NOMO-1 treated with dmso at 0.1 percent for 144 hours (cell line): ENCODE results near the gene ASPM.

Experiments used
- DNase-seq: peaks from one replicate; lab custom pipeline; 2025; ENCODE audit not compliant: unreplicated experiment; lab: John Stamatoyannopoulos, UW

Gene ASPM, protein sequence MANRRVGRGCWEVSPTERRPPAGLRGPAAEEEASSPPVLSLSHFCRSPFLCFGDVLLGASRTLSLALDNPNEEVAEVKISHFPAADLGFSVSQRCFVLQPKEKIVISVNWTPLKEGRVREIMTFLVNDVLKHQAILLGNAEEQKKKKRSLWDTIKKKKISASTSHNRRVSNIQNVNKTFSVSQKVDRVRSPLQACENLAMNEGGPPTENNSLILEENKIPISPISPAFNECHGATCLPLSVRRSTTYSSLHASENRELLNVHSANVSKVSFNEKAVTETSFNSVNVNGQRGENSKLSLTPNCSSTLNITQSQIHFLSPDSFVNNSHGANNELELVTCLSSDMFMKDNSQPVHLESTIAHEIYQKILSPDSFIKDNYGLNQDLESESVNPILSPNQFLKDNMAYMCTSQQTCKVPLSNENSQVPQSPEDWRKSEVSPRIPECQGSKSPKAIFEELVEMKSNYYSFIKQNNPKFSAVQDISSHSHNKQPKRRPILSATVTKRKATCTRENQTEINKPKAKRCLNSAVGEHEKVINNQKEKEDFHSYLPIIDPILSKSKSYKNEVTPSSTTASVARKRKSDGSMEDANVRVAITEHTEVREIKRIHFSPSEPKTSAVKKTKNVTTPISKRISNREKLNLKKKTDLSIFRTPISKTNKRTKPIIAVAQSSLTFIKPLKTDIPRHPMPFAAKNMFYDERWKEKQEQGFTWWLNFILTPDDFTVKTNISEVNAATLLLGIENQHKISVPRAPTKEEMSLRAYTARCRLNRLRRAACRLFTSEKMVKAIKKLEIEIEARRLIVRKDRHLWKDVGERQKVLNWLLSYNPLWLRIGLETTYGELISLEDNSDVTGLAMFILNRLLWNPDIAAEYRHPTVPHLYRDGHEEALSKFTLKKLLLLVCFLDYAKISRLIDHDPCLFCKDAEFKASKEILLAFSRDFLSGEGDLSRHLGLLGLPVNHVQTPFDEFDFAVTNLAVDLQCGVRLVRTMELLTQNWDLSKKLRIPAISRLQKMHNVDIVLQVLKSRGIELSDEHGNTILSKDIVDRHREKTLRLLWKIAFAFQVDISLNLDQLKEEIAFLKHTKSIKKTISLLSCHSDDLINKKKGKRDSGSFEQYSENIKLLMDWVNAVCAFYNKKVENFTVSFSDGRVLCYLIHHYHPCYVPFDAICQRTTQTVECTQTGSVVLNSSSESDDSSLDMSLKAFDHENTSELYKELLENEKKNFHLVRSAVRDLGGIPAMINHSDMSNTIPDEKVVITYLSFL (N-terminal part only)

DNA sequence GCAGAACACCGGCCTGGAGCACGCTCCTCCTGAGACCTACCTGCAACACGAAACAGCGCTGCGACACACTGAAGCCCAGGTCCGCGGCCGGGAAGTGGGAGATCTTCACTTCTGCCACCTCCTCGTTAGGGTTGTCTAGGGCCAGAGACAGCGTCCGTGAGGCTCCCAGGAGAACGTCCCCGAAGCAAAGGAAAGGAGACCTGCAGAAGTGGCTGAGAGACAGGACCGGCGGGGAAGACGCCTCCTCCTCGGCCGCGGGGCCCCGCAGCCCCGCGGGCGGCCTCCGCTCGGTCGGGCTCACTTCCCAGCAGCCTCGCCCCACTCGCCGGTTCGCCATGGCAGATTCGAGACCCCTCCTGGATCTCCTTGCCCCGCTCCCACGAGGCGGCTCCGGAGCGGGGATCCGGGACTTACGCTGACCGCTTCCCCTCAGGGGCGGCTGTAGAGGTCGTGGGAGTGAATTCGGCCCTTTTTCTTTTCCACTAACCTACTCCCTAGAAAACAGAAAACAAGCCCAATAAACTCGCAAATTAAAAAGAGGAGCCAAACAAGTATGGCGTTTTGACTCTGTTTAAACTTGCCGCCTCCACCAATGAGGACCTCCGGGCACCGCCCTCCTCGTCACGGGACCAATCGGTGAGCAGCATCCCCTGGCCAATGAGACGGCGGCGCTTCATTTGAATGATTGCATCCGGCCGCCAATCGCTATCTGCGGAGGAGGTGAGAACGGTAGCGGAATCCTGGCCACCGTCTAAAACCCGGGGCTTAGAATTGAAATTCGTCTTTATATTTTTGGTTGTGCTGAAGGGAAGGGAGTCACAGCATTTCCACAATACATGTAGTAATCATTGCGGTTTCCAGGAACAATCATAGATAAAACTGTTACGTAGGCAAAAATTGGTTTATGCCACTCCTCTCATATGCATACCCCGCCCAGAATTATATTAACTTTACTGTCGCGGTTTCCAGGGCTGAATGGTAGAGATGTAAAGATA, at the start of gene ASPM:
ASPM (minus strand) TSS at position 569 of the 995 bp plus-strand sequence; CDS start at position 337, 232 bp downstream.
- DNase-seq = peak; percentile 93

DNA sequence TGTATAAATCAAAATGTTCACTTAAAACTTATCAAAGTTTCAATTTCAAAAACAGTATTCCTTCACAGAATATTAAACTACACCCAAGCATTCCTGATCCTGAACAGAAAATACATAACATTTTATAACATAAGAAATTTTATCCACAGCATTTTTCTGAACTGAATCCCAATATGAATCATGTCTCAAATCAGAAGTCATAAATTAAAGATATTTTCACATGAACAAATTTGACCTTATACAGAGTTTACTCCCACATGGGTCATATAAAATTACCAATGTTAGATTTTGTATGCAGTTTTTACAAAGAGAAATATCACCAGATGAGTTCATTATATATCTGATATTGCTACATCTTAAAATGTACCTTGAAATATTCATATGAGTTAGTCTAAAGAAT, 48.6 kb upstream of the ASPM start:
- DNase-seq = no peak

DNA sequence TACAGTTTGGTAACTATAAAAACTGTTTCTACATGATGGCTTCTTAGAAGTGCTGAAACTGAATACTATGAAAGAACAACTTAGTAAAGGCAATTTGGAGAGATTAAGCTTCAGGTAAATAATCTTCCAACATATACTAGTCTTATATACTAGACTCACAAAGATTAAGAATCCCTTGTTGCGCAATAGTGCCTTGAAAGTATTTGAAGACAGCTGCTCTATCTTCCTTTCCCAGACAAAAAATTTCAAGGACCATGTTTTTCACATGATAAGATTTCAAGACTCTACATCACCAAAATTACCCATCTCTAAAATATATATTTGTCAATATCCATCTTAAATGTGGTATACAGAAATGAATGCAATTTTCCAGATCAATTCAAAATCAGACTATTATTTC, 37.7 kb upstream of the ASPM start:
- no peak for DNase-seq

DNA sequence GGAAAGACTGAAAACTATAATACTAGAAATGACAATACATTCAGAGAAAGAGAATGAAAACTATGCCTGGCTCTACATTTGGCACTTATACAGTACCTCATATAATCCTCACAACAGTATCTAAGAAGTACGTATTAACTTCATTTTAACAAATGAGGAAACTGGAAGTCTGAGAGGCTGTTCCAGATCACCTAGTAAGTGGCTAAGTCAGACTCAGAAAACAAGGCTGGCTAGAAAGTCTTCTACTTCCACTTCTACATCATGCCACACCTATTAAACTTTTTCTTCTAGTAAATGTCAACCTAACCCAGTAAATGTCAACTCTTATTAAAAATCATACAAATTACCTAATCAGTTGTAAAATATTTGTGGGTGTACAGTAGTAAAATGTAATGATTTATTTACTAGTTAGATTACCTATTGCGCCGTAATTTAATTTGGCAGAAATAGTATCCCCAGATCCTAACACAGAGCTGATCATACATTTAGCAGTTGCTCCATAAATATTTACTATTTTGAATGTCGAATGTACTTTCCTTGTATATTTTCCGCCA, 36.8 kb upstream of the ASPM start:
- no peak for DNase-seq

DNA sequence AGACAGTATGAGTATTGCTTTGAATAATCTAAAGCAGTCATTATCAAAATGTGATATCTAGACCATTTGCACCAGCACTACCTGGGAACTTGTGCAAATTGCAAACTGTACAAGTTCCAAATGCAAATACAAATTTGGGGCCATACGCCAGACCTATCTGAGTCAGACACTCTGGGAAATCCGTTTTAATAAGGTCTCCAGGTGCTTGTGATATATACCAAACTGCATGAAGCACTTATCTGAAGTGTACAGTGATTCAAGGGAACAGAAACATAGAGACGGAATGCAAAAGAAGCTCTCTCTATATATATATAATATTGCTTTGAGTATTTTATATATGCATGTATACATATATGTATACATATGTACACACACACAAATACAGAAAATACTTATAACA, 36.2 kb upstream of the ASPM start:
- no peak for DNase-seq

DNA sequence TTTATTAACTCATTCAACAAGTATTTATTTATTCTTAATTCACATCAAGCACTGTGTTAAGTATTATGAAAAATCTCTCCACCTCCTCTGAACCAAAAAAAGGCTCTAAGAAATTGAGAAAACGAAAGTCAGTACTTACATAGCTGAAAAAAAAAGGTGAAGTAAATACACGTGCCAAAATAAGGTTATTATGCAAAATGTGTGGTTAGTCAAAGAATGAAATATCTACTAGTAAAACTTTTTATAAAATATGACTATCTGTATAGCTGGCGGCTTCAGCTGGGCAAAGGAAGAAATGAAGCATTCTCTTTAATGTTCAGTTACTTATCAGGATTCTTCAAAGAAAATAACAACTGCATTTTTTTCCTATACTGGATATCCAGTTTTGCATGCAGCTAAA, 35.5 kb upstream of the ASPM start:
- DNase-seq = no peak

DNA sequence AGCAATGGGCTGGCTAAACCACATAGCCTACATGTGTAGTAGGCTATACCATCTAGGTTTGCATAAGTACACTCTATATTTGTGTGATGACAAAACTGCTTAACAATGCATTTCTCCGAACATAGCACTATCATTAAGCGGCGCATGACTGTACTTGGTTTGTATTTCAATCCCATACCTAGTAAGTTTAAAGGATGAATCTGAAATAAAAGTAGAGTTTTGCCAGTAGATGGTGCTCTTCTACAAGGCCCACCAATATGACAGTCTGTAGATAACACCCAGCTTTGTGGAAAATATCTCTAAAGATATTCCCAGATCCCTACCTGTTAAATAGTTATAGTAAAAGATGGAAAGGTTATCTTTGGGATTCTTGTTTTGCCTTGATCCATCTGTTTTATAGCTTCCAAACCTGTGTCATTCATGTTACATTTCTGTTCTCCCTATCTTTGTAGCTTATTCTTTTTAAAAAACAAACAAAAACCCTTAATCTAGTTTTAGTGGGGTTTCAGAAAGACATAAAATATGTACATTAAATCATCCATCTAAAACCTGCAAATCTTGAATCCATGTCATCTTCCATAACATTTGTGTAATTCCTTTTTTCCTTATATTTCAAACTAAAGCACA, 33.9 kb upstream of the ASPM start:
- DNase-seq = peak; percentile 29

DNA sequence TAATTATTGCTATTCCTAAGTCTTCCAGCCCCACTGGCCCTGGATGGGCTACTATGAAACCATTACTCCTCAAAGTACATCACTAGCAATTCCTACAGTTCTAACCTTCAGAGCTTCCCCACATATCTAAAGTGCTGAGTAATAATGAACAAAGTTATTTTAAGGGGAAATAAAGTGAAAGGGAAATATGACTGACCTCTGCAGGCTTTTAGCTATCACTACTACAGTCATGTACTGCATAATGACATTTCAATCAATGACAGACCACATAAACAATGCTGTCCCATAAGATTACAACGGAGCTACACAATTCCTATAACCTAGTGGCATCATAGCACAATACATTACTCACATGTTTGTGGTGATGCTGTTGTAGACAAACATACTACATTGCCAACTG, 32.5 kb upstream of the ASPM start:
- no peak for DNase-seq

DNA sequence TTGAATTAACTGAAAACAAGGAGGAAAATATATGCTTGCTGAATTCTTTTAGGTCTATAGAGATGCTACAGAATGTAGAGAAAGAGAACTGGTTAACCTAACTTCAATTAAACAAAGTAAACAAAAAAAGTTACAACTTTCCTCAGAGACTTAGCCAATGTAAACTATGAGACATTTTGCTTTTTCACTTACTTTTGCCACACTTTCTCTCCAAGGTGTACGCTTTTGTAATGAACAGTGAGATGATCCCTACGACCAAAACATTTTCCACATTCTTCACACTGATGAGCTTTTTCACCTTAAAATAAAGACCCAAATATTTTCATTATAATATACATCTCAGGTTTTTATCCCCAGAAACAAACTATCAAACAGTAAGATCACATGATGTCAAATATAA, 28.3 kb upstream of the ASPM start:
- no peak for DNase-seq

DNA sequence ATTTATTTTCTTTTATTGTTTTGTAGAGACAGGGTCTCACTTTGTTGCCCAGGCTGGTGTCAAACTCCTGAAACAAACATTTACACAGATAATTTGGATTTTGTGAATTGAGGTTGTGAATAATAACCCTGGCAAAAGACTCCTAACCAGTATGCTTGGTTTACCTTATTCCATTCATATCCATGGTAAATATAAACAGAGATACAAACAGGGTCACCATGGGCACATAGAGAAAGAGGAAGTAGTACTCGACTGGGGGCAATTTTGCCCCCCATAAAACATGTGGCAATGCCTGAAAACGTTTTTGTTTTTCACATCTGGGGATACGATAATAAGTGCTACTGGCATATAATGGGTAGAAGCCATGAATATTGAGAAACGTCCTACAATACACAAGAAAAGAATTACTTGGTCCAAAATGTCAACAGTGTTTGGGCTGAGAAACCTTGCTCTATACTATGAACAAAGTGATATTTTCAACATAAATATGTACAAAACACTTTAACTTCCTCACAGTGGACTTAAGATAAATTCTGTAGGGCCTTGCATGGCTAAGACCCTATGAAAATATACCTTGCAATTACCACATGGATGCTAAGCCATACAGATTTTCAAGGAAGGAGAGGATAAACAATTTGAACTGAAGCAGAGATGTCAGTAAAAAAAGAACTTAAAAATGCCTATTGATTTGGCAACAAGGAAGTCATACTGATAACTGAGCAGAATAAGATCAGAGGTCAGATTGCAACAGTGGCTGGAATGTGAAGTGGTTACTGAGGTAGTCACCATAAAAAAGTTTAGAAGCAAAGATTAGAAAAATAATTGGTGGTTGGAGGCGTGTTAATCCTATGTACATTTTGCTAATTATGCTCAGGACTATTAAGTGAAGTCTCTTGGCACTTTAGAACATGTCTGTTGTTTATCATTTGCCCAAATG, 27.4 kb upstream of the ASPM start:
- DNase-seq = no peak

DNA sequence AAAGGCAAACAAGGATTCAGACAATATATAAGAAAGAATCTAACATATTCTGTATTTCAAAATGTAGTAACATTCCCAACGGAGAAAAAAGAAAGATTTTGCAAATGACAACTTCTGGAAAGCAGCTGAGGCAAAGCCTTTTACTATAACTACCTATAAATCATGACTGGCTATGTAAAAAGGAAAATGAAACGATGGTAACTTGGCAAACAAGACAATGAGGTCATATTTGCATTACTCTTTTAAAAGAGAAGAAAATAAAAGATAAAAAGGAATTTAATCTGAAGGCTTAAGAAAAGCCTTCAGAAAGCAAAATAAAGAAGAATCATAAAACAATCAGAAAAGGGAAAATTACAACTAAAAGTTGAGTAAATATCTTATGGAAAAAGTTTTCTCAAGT, 25.1 kb upstream of the ASPM start:
- no peak for DNase-seq

DNA sequence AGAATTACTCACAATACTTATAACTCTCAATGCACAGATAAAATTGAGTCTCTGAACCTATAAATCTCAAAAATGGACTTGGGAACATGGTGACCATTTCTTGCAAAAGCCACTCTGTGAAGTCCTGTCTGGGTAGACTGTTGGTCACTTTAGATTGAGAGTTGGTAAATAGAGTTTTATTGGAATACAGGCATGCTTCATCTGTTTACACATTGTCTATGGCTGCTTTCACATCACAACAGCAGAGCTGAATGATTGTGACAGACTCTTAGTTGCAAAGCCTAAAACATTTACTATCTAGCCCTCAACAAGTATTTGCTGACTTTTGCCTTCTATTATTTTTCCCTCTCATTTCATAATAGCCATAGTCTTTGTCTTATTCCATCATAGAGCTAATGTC, 24.1 kb upstream of the ASPM start:
- no peak for DNase-seq

DNA sequence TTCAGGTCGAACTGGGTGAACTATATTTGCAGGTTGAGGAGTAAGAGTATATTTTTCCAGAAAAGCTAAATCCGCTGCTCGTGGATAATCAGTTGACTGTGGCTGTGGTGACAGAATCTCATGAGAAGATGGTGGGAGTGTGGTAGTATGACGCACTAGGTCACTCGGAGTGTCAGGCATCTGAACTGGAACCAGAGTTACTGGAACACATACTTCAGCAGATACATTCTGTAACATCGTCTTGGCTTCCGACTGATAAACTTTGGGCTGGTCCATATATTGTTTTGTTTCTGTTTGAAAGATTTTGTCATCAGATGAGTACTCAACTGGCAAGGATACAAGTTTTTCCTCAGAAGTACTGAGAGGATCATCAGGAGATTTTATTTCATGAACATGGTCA, 13.0 kb upstream of the ASPM start:
- DNase-seq = no peak

DNA sequence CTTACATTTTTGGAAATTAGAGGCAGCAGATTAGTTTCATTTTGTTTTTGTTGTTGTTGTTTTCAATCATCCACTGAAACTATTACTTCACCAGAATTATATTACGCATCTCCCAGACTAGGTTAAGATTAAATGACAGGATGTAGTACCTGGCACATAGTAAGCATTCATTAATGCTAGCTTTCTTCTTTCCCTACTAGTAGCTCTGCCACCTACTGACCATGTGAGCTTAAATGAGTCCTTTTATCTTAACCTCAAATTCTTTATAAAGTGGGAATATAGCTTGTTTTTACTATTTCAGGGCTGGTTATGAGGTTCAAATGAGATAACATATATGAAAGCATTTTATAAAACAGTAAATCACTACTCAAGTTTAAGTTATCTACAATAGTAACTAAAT, 10.2 kb upstream of the ASPM start:
- DNase-seq = no peak

DNA sequence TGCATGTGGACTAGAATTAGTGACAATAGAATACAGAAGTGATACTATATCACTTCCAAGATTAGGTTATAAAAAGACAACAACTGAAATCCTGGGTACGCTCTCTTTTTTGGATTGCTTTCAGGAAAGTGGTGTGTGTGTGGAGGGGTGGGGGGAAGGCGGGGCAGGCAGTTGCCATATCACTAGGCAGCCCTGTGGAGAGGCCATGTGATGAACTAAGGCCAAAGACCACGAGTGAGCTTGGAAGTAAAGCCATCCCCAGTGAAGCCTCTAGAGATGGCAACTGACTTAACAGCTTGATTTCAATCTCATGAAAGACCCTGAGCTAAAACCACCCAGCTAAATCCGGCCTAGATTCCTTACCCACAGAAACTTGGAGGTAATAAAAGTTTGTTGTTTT, 6.2 kb upstream of the ASPM start:
- DNase-seq = no peak

DNA sequence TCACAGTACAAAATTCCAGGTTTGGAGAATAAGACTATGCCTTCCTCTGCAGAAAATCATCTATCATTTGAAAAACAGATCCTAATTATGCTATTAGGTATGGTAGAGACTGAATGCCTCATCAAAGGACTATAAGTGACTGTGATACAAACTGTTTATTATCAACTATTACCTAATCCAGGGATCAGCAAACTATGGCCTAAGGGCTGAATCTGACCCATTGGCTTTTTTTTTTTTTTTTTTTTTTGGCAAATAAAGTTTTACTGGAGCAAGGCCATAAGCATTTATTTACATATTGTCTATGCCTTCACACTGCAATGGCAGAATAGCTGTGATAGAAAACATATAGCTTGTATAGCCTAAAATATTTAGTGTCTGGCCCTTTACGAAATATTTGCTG, 4.7 kb upstream of the ASPM start:
- no peak for DNase-seq

DNA sequence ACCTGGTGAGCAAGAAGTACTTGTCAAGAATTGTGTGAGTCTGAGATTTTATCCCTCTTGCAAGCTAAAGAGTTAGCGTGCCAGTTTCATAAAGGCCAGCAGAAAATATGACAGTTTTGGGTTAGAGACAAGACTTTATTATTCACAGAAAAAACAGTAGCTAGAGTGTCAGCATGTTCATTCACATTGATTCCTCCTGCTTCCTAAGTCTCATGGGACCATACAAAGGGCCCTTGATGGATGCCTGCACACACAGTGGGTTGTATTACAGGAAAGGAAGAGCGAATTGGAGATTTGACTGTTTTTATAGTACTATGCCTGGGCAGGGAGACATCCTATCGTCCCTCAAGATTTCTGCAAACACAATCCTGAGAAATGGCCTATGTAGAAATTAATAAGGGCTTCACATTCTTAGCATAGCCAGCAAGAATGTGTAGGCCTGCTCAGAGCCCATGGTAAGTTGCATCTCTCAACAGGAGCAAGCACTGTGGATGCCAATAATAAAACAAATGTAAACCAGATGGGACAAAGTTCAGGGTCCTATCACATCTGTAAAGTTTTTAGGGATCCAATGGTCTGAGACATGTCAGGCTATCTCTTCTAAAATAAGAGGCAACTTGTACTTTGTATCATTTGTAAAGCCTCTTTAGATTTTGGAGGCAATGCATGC, 4.0 kb upstream of the ASPM start:
- no peak for DNase-seq

DNA sequence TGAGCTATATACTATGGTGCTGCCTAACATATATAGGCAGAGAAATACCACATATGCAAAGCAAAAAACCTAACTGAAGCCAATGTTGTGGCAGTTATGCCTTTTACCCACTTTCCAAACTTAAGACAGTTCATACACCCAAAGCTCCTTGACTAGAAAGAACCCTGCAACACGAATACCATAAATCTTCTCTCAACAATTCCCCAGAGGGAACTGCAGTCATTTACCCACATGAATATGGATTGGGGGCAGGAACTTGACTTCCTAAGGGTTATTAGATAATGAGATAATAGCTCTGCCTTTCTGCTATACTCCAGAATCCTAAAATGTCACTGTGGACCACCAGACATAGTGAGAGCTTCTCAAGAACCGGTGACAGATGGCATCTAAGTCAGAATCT, 2.9 kb upstream of the ASPM start:
- no peak for DNase-seq
